Measurements from ENCODE around the gene MEGF9. TPM values are rescaled to one million over a fixed set of nuclear protein-coding genes. Genes with fewer than 3 reads are reported as not detected.

The MEGF9 gene
- total RNA-seq, 1 donor from 2014 or later = 14.3 TPM

- intact Hi-C loops (cut with DNase I) = loop anchor here (10.0 kb wide), 1 partner anchor 123 kb away; no protein-coding TSS in a partner anchor
- no peak for DNase-seq (ENCODE audit: low spot score in 2 of 2)
- no peak for TF ChIP-seq CTCF (IDR thresholded peaks at IDR 0.05)
Measured at GRCh38 chr9:120621941-120622340, 92.3 kb downstream of the MEGF9 start.

GRCh38 chr9:120619751-120620655, 94.3 kb downstream of the MEGF9 start:
- Histone ChIP-seq H3K4me3 (no peak overlapping the region), H3K27ac (no peak overlapping the region), H3K36me3 (peaks cover 0 to 4% of the 10 kb centered on the region in 2 donors), H3K27me3 (no peaks in the 10 kb centered on the region), H3K9me3 (no peaks in the 10 kb centered on the region), H3K4me1 (no peaks in the 10 kb centered on the region)
- TF ChIP-seq CTCF (IDR thresholded peaks at IDR 0.05) = peak; percentile 65 to 85 (median 68)
- intact Hi-C loops (cut with DNase I) = loop anchor here (10.0 kb wide), 1 partner anchor 125 kb away; no protein-coding TSS in a partner anchor
- DNase-seq (ENCODE audit: low spot score in 2 of 2) = peak in 1 of 2 donors; percentile 74

More at GRCh38 chr9:120621941-120622340, 92.3 kb downstream of the MEGF9 start:
- H3K27ac ChIP-seq = no peak overlapping the region
- no peaks in the 10 kb centered on the region for H3K4me1 ChIP-seq
- H3K4me3 ChIP-seq = no peak overlapping the region
- H3K36me3 ChIP-seq = no peaks in the 10 kb centered on the region
- no peaks in the 10 kb centered on the region for H3K27me3 ChIP-seq
- no peaks in the 10 kb centered on the region for H3K9me3 ChIP-seq

GRCh38 chr9:120616966-120617935, 97.0 kb downstream of the MEGF9 start:
- no peak for TF ChIP-seq CTCF (IDR thresholded peaks at IDR 0.05)
- Histone ChIP-seq H3K27ac (no peak overlapping the region), H3K4me1 (no peaks in the 10 kb centered on the region), H3K4me3 (no peak overlapping the region), H3K9me3 (no peaks in the 10 kb centered on the region), H3K36me3 (peaks cover 0 to 4% of the 10 kb centered on the region in 2 donors), H3K27me3 (no peaks in the 10 kb centered on the region)
- DNase-seq (ENCODE audit: low spot score in 2 of 2) = no peak
- intact Hi-C loops (cut with DNase I) = no loop called here

- Histone ChIP-seq H3K9me3 (no peaks in the 10 kb centered on the region), H3K36me3 (peaks cover 0 to 8% of the 10 kb centered on the region in 2 donors), H3K4me1 (no peaks in the 10 kb centered on the region), H3K27me3 (no peaks in the 10 kb centered on the region), H3K27ac (no peak overlapping the region), H3K4me3 (no peak overlapping the region)
- no peak for DNase-seq (ENCODE audit: low spot score in 2 of 2)
- TF ChIP-seq CTCF (IDR thresholded peaks at IDR 0.05) = no peak
- intact Hi-C loops (cut with DNase I) = no loop called here
Measured at GRCh38 chr9:120612218-120612617, 102.1 kb downstream of the MEGF9 start.

- DNase-seq (ENCODE audit: low spot score in 2 of 2) = no peak
- intact Hi-C loops (cut with DNase I) = no loop called here
- Histone ChIP-seq H3K9me3 (no peaks in the 10 kb centered on the region), H3K27me3 (no peaks in the 10 kb centered on the region), H3K36me3 (peaks cover 0 to 14% of the 10 kb centered on the region in 2 donors), H3K4me1 (no peaks in the 10 kb centered on the region), H3K27ac (no peak overlapping the region), H3K4me3 (no peak overlapping the region)
- no peak for TF ChIP-seq CTCF (IDR thresholded peaks at IDR 0.05)
Measured at GRCh38 chr9:120611690-120612068, 102.6 kb downstream of the MEGF9 start.
